Nephron progenitor cell (in vitro differentiated cells): ENCODE results near the gene SREK1.
A peak's percentile ranks its signal among the peaks of the same experiment; 100 is the strongest.

ENCODE experiments used
- DNase-seq: peaks from one replicate; pipeline ENCODE4 v3.0.0; 2021
- H3K27ac Mint-ChIP-seq: 2 replicates; pipeline ENCODE4 v1.8.0; 2021; ENCODE audit warnings: mild to moderate bottlenecking, moderate library complexity, mixed read lengths
- H3K27me3 Mint-ChIP-seq: 2 replicates; pipeline ENCODE4 v1.8.0; 2021; ENCODE audit warnings: mild to moderate bottlenecking, low read depth, mixed read lengths; ENCODE audit not compliant: poor library complexity
- H3K36me3 Mint-ChIP-seq: 2 replicates; pipeline ENCODE4 v1.8.0; 2021; ENCODE audit warnings: low read depth, mixed read lengths
- H3K4me1 Mint-ChIP-seq: 2 replicates; pipeline ENCODE4 v1.8.0; 2021; ENCODE audit warnings: mixed read lengths
- H3K4me3 Mint-ChIP-seq: 2 replicates; pipeline ENCODE4 v1.8.0; 2021; ENCODE audit warnings: mild to moderate bottlenecking, moderate library complexity, mixed read lengths
- H3K9me3 Mint-ChIP-seq: 2 replicates; pipeline ENCODE4 v1.8.0; 2021; ENCODE audit warnings: mild to moderate bottlenecking, moderate library complexity, mixed read lengths
- CTCF ChIP-seq: fragments of 200-600 bp; sonication (generic); IDR thresholded peaks from 2 replicates; pipeline ENCODE4 v1.5.0; 2021; ENCODE audit warnings: antibody characterized with exemption

Gene SREK1

DNA sequence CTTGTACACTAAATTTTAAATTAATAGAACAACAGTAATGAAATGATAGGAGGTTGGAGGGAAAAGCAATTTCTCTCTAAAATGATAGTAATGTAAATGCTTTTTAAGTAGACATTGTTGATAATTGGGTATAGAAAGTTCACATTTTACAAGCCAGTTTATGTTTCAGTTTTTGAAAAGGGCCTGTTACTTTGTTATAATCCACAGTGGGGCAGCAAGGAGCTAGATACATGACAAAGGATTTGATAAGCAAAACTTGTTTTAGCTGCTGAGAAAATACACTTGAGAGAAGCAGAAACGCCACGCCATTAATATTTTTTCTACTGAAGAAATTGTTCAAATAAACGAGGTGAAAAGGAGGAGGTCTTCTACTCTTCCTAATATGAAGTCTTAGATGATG is 30.2 kb downstream of the SREK1 start:
- H3K27ac Mint-ChIP-seq = no peak overlapping the region
- peak; percentile 17 for TF ChIP-seq CTCF
- no peaks in the 10 kb centered on the region for H3K4me1 Mint-ChIP-seq
- H3K36me3 Mint-ChIP-seq = peaks cover 69% of the 10 kb centered on the region
- no peak for DNase-seq
- H3K9me3 Mint-ChIP-seq = no peaks in the 10 kb centered on the region
- peaks cover 3% of the 10 kb centered on the region for H3K27me3 Mint-ChIP-seq
- no peak overlapping the region for H3K4me3 Mint-ChIP-seq

DNA sequence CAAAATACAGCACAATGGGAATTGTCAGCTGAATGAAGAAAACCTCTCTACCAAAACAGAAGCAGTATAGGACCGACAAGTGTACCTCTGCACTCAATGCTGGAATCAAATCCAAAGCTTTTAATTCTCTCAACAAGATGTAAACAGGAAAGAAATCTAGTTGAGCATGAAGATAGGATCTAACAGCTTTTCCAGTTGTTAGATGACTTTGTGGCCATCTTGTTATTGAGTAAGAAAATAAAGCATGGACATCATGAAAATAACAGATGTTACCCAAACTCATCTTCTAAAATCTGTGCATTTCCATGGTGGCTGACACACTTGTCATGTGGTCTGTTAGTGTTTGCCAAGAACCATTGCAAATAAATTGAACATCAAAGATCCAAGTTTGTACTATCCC is 34.7 kb downstream of the SREK1 start:
- Mint-ChIP-seq H3K27ac (no peak overlapping the region), H3K4me1 (no peaks in the 10 kb centered on the region), H3K27me3 (peaks cover 3% of the 10 kb centered on the region), H3K9me3 (no peaks in the 10 kb centered on the region), H3K36me3 (peaks cover 67% of the 10 kb centered on the region), H3K4me3 (no peak overlapping the region)
- no peak for DNase-seq
- no peak for TF ChIP-seq CTCF

DNA sequence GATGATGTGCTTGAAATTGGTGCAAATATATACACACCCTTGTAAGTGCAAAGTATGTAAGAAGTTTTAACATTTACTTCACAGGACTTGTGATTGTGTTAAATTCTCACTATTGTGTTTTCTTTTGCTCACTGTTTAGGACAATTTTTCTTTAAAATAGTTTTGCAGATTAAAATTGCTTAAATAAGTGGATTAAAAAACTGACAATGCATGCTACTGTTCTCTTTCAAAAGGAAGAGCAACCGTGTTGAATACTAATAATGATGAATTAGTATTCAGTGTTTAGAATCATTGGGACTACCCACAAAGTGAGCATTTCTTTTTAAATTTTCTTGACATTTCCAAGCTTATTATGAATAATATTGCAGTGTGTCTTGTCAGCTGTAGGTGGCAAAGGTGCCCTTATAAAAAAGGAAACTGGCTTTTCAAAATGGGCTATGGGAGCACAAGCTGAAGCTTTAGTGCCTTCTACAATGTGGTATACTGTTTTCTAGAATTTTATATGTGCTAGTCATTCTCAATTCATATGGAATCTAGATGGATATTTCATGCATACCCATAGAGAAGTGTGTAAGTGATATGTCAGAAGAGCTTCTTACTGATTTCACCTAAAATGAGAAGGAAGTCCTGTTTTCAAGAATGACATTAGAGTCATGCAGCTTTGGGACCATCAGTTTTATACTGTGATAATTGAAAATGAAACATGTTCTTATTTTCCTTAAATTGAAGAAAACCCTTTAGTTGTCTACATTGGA is 35.4 kb downstream of the SREK1 start:
- Mint-ChIP-seq H3K36me3 (peaks cover 64% of the 10 kb centered on the region), H3K27ac (no peak overlapping the region)

GRCh38 chr5:66180282-66181155 is 36.4 kb downstream of the SREK1 start:
- Mint-ChIP-seq H3K27ac (peak overlapping the region; percentile 37), H3K4me3 (no peak overlapping the region), H3K36me3 (peaks cover 57% of the 10 kb centered on the region), H3K9me3 (no peaks in the 10 kb centered on the region), H3K27me3 (peaks cover 3% of the 10 kb centered on the region), H3K4me1 (no peaks in the 10 kb centered on the region)
- no peak for TF ChIP-seq CTCF
- no peak for DNase-seq

More for the DNA sequence above, 35.4 kb downstream of the SREK1 start:
- Mint-ChIP-seq H3K4me3 (no peak overlapping the region), H3K9me3 (no peaks in the 10 kb centered on the region), H3K4me1 (no peaks in the 10 kb centered on the region), H3K27me3 (peaks cover 3% of the 10 kb centered on the region)
- TF ChIP-seq CTCF = no peak
- DNase-seq = no peak

- DNase-seq = no peak
- H3K9me3 Mint-ChIP-seq = no peaks in the 10 kb centered on the region
- peaks cover 3% of the 10 kb centered on the region for H3K27me3 Mint-ChIP-seq
- H3K27ac Mint-ChIP-seq = no peak overlapping the region
- no peak overlapping the region for H3K4me3 Mint-ChIP-seq
- no peak for TF ChIP-seq CTCF
- H3K4me1 Mint-ChIP-seq = no peaks in the 10 kb centered on the region
- peaks cover 19% of the 10 kb centered on the region for H3K36me3 Mint-ChIP-seq
Measured at GRCh38 chr5:66186108-66186507, 42.0 kb downstream of the SREK1 start.
